DOHH2 (cell line): ENCODE results near the gene MPZ.

Source experiments
- H3F3A ChIP-seq: fragments of 200-600 bp; sonication (generic), shearing (Covaris generic); 2 replicates; pipeline ENCODE4 v1.6.0; 2016; ENCODE audit warnings: antibody characterized with exemption, mild to moderate bottlenecking; ENCODE audit not compliant: control insufficient read depth, insufficient read depth
- H3K27ac ChIP-seq: fragments of 200-600 bp; sonication (generic); 2 replicates; pipeline ENCODE4 v1.5.1; 2014; ENCODE audit warnings: low read depth, mild to moderate bottlenecking, low read length, moderate library complexity
- H3K27me3 ChIP-seq: fragments of 200-600 bp; sonication (generic); 2 replicates; pipeline ENCODE4 v1.6.1; 2014; ENCODE audit warnings: mild to moderate bottlenecking, low read length, mixed read lengths; ENCODE audit not compliant: control insufficient read depth
- H3K36me3 ChIP-seq: fragments of 200-600 bp; sonication (generic); 2 replicates; pipeline ENCODE4 v1.6.1; 2014; ENCODE audit warnings: mild to moderate bottlenecking, low read length, moderate library complexity, mixed read lengths; ENCODE audit not compliant: control insufficient read depth
- H3K4me1 ChIP-seq: fragments of 200-600 bp; sonication (generic); 2 replicates; pipeline ENCODE4 v1.6.1; 2014; ENCODE audit warnings: mild to moderate bottlenecking, low read length, mixed read lengths; ENCODE audit not compliant: control insufficient read depth
- H3K4me2 ChIP-seq: fragments of 200-600 bp; sonication (generic); 2 replicates; pipeline ENCODE4 v1.6.0; 2014; ENCODE audit warnings: mild to moderate bottlenecking, low read length, moderate library complexity
- H3K4me3 ChIP-seq: fragments of 200-600 bp; sonication (generic); 2 replicates; pipeline ENCODE4 v1.5.1; 2014; ENCODE audit warnings: mild to moderate bottlenecking, low read length, mixed read lengths
- H3K79me2 ChIP-seq: fragments of 200-600 bp; sonication (generic); 2 replicates; pipeline ENCODE4 v1.6.1; 2014; ENCODE audit warnings: mild to moderate bottlenecking, low read length, mixed read lengths; ENCODE audit not compliant: control insufficient read depth
- H3K9me2 ChIP-seq: fragments of 200-600 bp; sonication (generic); replicated peaks from 2 replicates; pipeline ENCODE4 v1.6.1; 2014; ENCODE audit warnings: mild to moderate bottlenecking, low read length, mixed read lengths; ENCODE audit not compliant: control insufficient read depth
- H3K9me3 ChIP-seq: fragments of 200-600 bp; sonication (generic); 2 replicates; pipeline ENCODE4 v1.6.1; 2014; ENCODE audit warnings: antibody characterized with exemption, low read length, mixed read lengths; ENCODE audit not compliant: control insufficient read depth, insufficient read depth
- H4K20me1 ChIP-seq: fragments of 200-600 bp; sonication (generic); 2 replicates; pipeline ENCODE4 v1.6.0; 2014; ENCODE audit warnings: low read depth, mild to moderate bottlenecking, antibody characterized with exemption, low read length, moderate library complexity; ENCODE audit not compliant: control insufficient read depth, insufficient read depth
- CTCF ChIP-seq: fragments of 200-600 bp; sonication (generic); IDR thresholded peaks from one replicate; pipeline ENCODE4 v1.5.1; 2014; ENCODE audit warnings: antibody characterized with exemption, mild to moderate bottlenecking, low read depth, low read length; ENCODE audit not compliant: poor library complexity, severe bottlenecking
- EZH2phosphoT487 ChIP-seq: fragments of 200-600 bp; sonication (generic); IDR thresholded peaks from 2 replicates; pipeline ENCODE4 v1.6.1; 2017; ENCODE audit warnings: borderline replicate concordance, mild to moderate bottlenecking, antibody characterized with exemption, low read length, moderate library complexity, mixed read lengths

Gene MPZ

GRCh38 chr1:161351482-161351881 lies 41.7 kb upstream of the MPZ start:
- Histone ChIP-seq H3K4me3 (no peak overlapping the region), H3K36me3 (peaks cover 11% of the 10 kb centered on the region), H3K4me2 (no peak overlapping the region), H3K79me2 (no peaks in the 10 kb centered on the region), H3K27me3 (no peaks in the 10 kb centered on the region), H3F3A (no peaks in the 10 kb centered on the region), H3K9me2 (no peaks in the 10 kb centered on the region), H4K20me1 (no peaks in the 10 kb centered on the region; the same call in 1 of the 2 replicates), H3K27ac (no peak overlapping the region), H3K9me3 (no peaks in the 10 kb centered on the region), H3K4me1 (peaks cover 9% of the 10 kb centered on the region; the same call in 1 of the 2 replicates)
- TF ChIP-seq CTCF: no peak
- no peak for TF ChIP-seq EZH2phosphoT487

- Histone ChIP-seq H3F3A (no peaks in the 10 kb centered on the region), H3K9me3 (no peaks in the 10 kb centered on the region), H3K27ac (no peak overlapping the region), H3K79me2 (no peaks in the 10 kb centered on the region), H3K9me2 (no peaks in the 10 kb centered on the region), H3K4me1 (peaks cover 9% of the 10 kb centered on the region; the same call in 1 of the 2 replicates), H3K4me3 (no peak overlapping the region), H3K27me3 (no peaks in the 10 kb centered on the region), H3K36me3 (peaks cover 11% of the 10 kb centered on the region), H4K20me1 (no peaks in the 10 kb centered on the region; the same call in 1 of the 2 replicates), H3K4me2 (no peak overlapping the region)
- TF ChIP-seq EZH2phosphoT487: no peak
- TF ChIP-seq CTCF: no peak
These were observed 40.9 kb upstream of the MPZ start for GRCh38 chr1:161350671-161351070.

GRCh38 chr1:161342821-161343220 lies 33.1 kb upstream of the MPZ start:
- Histone ChIP-seq H3K9me2 (no peaks in the 10 kb centered on the region), H3K4me1 (no peaks in the 10 kb centered on the region), H4K20me1 (no peaks in the 10 kb centered on the region), H3K27ac (no peak overlapping the region), H3F3A (no peaks in the 10 kb centered on the region), H3K79me2 (no peaks in the 10 kb centered on the region), H3K4me2 (no peak overlapping the region), H3K4me3 (no peak overlapping the region), H3K9me3 (no peaks in the 10 kb centered on the region), H3K27me3 (no peaks in the 10 kb centered on the region), H3K36me3 (peaks cover 29% of the 10 kb centered on the region)
- TF ChIP-seq EZH2phosphoT487 (no peak), CTCF (no peak)

GRCh38 chr1:161342177-161342576 lies 32.4 kb upstream of the MPZ start:
- peaks cover 29% of the 10 kb centered on the region for H3K36me3 ChIP-seq
- H4K20me1 ChIP-seq: no peaks in the 10 kb centered on the region
- no peaks in the 10 kb centered on the region for H3K9me2 ChIP-seq
- H3F3A ChIP-seq: no peaks in the 10 kb centered on the region
- H3K4me2 ChIP-seq: no peak overlapping the region
- no peak overlapping the region for H3K27ac ChIP-seq
- H3K4me3 ChIP-seq: no peak overlapping the region
- no peaks in the 10 kb centered on the region for H3K4me1 ChIP-seq
- no peak for TF ChIP-seq EZH2phosphoT487
- TF ChIP-seq CTCF: no peak
- no peaks in the 10 kb centered on the region for H3K27me3 ChIP-seq
- no peaks in the 10 kb centered on the region for H3K79me2 ChIP-seq
- H3K9me3 ChIP-seq: no peaks in the 10 kb centered on the region
